Peyer's patch (tissue), 4 donors: ENCODE data around the gene SCYL1. TPM values are rescaled to one million over a fixed set of nuclear protein-coding genes. Genes with fewer than 3 reads are reported as not detected.

Experiments used
- DNase-seq, 3 donors: peaks; one replicate each; pipeline ENCODE4 v3.0.0-alpha.2; 2017 to 2019
- H3K27ac ChIP-seq, 4 donors: fragments of 200-600 bp; sonication (generic); one replicate each; pipeline ENCODE4 v1.5.1; 2016 to 2019
- H3K27me3 ChIP-seq, 2 donors: fragments of 200-600 bp; sonication (generic); one replicate each; pipeline ENCODE4 v1.5.1; 2019
- H3K36me3 ChIP-seq, 3 donors: fragments of 200-600 bp; sonication (generic); one replicate each; pipeline ENCODE4 v1.5.1; 2016 to 2019
- H3K4me1 ChIP-seq, 4 donors: fragments of 200-600 bp; sonication (generic); one replicate each; pipeline ENCODE4 v1.5.1; 2016 to 2019
- H3K4me3 ChIP-seq, 4 donors: fragments of 200-600 bp; sonication (generic); 1 replicate in 3 of 4; 2 replicates in 1 of 4; pipeline ENCODE4 v1.5.1; 2016 to 2019; ENCODE audit warnings: mild to moderate bottlenecking in 1 of 4
- H3K9me3 ChIP-seq, 4 donors: fragments of 200-600 bp; sonication (generic); one replicate each; pipeline ENCODE4 v1.5.1; 2016 to 2019; ENCODE audit warnings: mild to moderate bottlenecking in 1 of 4
- CTCF ChIP-seq, 6 experiments: fragments of 450-650 bp in 4 of 6; fragments of 200-600 bp in 2 of 6; sonication (generic) in 1 of 6; IDR thresholded peaks; one replicate each; pipeline ENCODE4 v1.5.1; 2017 to 2019; ENCODE audit warnings: antibody characterized with exemption in 6 of 6, mild to moderate bottlenecking in 3 of 6, moderate library complexity in 1 of 6
- POLR2A ChIP-seq, 2 donors: fragments of 450-650 bp; IDR thresholded peaks; one replicate each; pipeline ENCODE4 v1.5.1; 2017; ENCODE audit warnings: antibody characterized with exemption in 2 of 2, mild to moderate bottlenecking in 2 of 2, moderate library complexity in 2 of 2
- total RNA-seq, 4 donors: library from RNA; depleted of rRNA; stranded (reverse); fragments of >200 nt; gene quantifications; one replicate each; pipeline ENCODE4 v1.1.0, GENCODE V29; 2016

SCYL1 gene
- total RNA-seq, 4 donors from 2014 or later = 73.4 to 88.1 (median 79.0) TPM

GRCh38 chr11:65487467-65488272, 37.2 kb upstream of the SCYL1 start:
- no peaks in the 10 kb centered on the region for H3K27me3 ChIP-seq
- TF ChIP-seq POLR2A (IDR thresholded peaks at IDR 0.05) (no peak), CTCF (IDR thresholded peaks at IDR 0.05) (no peak)
- H3K27ac ChIP-seq = peak overlapping the region; percentile 71 to 99 (median 83)
- H3K36me3 ChIP-seq = no peaks in the 10 kb centered on the region
- peaks cover 0 to 65% (median 36%) of the 10 kb centered on the region in 4 donors for H3K4me1 ChIP-seq
- peak; percentile 79 to 96 (median 90) for DNase-seq
- no peaks in the 10 kb centered on the region for H3K9me3 ChIP-seq
- peak overlapping the region in 1 of 4 donors; percentile 3 for H3K4me3 ChIP-seq

- no peaks in the 10 kb centered on the region for H3K9me3 ChIP-seq
- no peaks in the 10 kb centered on the region for H3K36me3 ChIP-seq
- no peaks in the 10 kb centered on the region for H3K27me3 ChIP-seq
- TF ChIP-seq CTCF (IDR thresholded peaks at IDR 0.05) = no peak
- TF ChIP-seq POLR2A (IDR thresholded peaks at IDR 0.05) = no peak
- peaks cover 0 to 73% (median 41%) of the 10 kb centered on the region in 4 donors for H3K4me1 ChIP-seq
- peak in 2 of 3 donors; percentile 77 to 78 for DNase-seq
- H3K4me3 ChIP-seq = peak overlapping the region in 1 of 4 donors; percentile 3
- H3K27ac ChIP-seq = peak overlapping the region; percentile 71 to 99 (median 83)
These were observed 36.4 kb upstream of the SCYL1 start for GRCh38 chr11:65488273-65489034.

- H3K4me1 ChIP-seq = peaks cover 0 to 80% (median 48%) of the 10 kb centered on the region in 4 donors
- no peak for TF ChIP-seq POLR2A (IDR thresholded peaks at IDR 0.05)
- TF ChIP-seq CTCF (IDR thresholded peaks at IDR 0.05) = no peak
- H3K27ac ChIP-seq = peak overlapping the region; percentile 71 to 99 (median 83)
- H3K36me3 ChIP-seq = no peaks in the 10 kb centered on the region
- H3K4me3 ChIP-seq = no peak overlapping the region
- DNase-seq = peak in 1 of 3 donors; percentile 60
- no peaks in the 10 kb centered on the region for H3K27me3 ChIP-seq
- no peaks in the 10 kb centered on the region for H3K9me3 ChIP-seq
These were observed 35.7 kb upstream of the SCYL1 start for GRCh38 chr11:65489035-65489705.

GRCh38 chr11:65489706-65490320, 35.1 kb upstream of the SCYL1 start:
- H3K4me1 ChIP-seq = peaks cover 0 to 86% (median 51%) of the 10 kb centered on the region in 4 donors
- H3K4me3 ChIP-seq = no peak overlapping the region
- DNase-seq = peak in 2 of 3 donors; percentile 46 to 57
- TF ChIP-seq CTCF (IDR thresholded peaks at IDR 0.05) = no peak
- peak overlapping the region; percentile 71 to 99 (median 83) for H3K27ac ChIP-seq
- no peaks in the 10 kb centered on the region for H3K9me3 ChIP-seq
- H3K36me3 ChIP-seq = no peaks in the 10 kb centered on the region
- H3K27me3 ChIP-seq = no peaks in the 10 kb centered on the region

GRCh38 chr11:65491163-65491465, 33.8 kb upstream of the SCYL1 start:
- peaks cover under 1 to 88% (median 53%) of the 10 kb centered on the region in 4 donors for H3K4me1 ChIP-seq

More at GRCh38 chr11:65491163-65491465, 33.8 kb upstream of the SCYL1 start:
- Histone ChIP-seq H3K27me3 (no peaks in the 10 kb centered on the region), H3K27ac (peak overlapping the region; percentile 71 to 99 (median 83)), H3K36me3 (no peaks in the 10 kb centered on the region), H3K4me3 (no peak overlapping the region), H3K9me3 (no peaks in the 10 kb centered on the region)
- TF ChIP-seq CTCF (IDR thresholded peaks at IDR 0.05) = no peak
- no peak for TF ChIP-seq POLR2A (IDR thresholded peaks at IDR 0.05)
- DNase-seq = peak in 2 of 3 donors; percentile 41 to 46
